ELR (cell line): ENCODE data around the gene PSMB8.

ENCODE experiments used
- DNase-seq: peaks from one replicate; pipeline ENCODE4 v3.0.0-alpha.2; 2015; ENCODE audit warnings: low read depth

Gene PSMB8

DNA sequence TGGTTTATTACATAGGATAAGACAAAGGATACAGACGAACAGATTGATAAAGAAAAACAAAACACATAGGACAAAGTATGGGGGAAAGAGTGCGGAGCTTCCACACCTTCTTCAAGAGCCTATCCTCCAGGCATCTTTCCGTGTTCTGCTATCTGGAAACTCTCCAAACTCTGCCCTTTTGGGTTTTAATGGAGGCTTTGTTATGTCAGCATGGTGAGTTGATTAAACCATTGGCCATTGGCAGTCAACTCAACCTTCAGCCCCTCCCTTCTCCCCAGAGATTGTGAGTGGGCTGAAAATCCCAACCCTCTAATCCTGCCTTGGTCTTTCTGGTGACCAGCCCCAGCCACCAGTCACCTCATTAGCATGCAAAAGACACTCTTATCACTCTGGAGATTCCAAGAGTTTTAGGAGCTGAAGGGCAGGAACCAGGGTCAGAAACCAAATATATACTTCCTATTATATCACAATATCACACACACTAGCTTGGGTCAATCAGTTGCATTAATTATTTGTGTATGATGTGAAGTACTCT is 50.9 kb downstream of the PSMB8 start:
- DNase-seq: no peak
